ENCODE measurements around the gene SLC7A6.

The SLC7A6 gene

GRCh38 chr16:68250951-68251350, 13.4 kb upstream of the SLC7A6 start:
- H3K9ac ChIP-seq (ENCODE audit: low read length), result peak overlapping the region; percentile 35; the same call in 1 of the 2 replicates
- H3K9me3 ChIP-seq (ENCODE audit: low read length), result no peaks in the 10 kb centered on the region
- H4K20me1 ChIP-seq (ENCODE audit: insufficient read depth, low read length), result no peaks in the 10 kb centered on the region
- H3F3A ChIP-seq (ENCODE audit: insufficient read depth, low read length), result no peaks in the 10 kb centered on the region; the same call in 1 of the 2 replicates
- H3K4me1 ChIP-seq (ENCODE audit: insufficient read depth, low read length, severe bottlenecking), result peaks cover 54% of the 10 kb centered on the region
- peak overlapping the region; percentile 26 for H3K4me3 ChIP-seq (ENCODE audit: low read depth, low read length, poor library complexity, severe bottlenecking)
- TF ChIP-seq EZH2 (IDR thresholded peaks at IDR 0.05; ENCODE audit: borderline replicate concordance, low read length), result no peak
- TF ChIP-seq, protein P1, sequence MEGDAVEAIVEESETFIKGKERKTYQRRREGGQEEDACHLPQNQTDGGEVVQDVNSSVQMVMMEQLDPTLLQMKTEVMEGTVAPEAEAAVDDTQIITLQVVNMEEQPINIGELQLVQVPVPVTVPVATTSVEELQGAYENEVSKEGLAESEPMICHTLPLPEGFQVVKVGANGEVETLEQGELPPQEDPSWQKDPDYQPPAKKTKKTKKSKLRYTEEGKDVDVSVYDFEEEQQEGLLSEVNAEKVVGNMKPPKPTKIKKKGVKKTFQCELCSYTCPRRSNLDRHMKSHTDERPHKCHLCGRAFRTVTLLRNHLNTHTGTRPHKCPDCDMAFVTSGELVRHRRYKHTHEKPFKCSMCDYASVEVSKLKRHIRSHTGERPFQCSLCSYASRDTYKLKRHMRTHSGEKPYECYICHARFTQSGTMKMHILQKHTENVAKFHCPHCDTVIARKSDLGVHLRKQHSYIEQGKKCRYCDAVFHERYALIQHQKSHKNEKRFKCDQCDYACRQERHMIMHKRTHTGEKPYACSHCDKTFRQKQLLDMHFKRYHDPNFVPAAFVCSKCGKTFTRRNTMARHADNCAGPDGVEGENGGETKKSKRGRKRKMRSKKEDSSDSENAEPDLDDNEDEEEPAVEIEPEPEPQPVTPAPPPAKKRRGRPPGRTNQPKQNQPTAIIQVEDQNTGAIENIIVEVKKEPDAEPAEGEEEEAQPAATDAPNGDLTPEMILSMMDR (IDR thresholded peaks at IDR 0.05; ENCODE audit: low read length), result no peak
- H3K27ac ChIP-seq (ENCODE audit: low read depth, low read length, poor library complexity, severe bottlenecking), result peak overlapping the region; percentile 98
- H2AFZ ChIP-seq (ENCODE audit: low read length), result no peak overlapping the region
- no peaks in the 10 kb centered on the region for H3K27me3 ChIP-seq (ENCODE audit: insufficient read depth, low read length)
- H3K4me2 ChIP-seq (ENCODE audit: low read length), result peak overlapping the region; percentile 28; the same call in 1 of the 2 replicates
- H3K9me2 ChIP-seq (ENCODE audit: low read depth, low read length), result no peaks in the 10 kb centered on the region
- no peaks in the 10 kb centered on the region for H3K79me2 ChIP-seq (ENCODE audit: insufficient read depth, low read length)
- H3K36me3 ChIP-seq (ENCODE audit: insufficient read depth, low read length), result peaks cover 43% of the 10 kb centered on the region

DNA sequence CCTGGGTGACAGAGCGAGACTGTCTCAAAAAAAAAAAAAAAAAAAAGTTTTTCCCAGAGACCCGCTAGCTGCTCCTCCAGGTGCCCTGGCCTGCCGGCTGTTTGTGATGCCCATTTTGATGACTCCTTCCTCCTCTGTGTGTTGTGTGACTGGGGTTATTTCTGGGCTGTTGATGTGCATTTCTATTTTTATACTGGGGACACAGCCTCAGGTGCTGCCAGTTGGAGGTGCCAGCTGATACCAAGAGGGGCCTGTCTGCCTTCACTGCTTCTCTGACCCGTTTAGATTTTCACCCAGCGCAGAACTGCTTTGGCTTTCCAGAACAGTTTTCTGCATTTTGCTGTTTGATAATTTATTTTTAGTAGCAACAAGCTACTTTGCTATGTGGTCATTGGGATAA, 12.5 kb upstream of the SLC7A6 start:
- H3K4me3 ChIP-seq (ENCODE audit: low read depth, low read length, poor library complexity, severe bottlenecking), result no peak overlapping the region
- H3K9ac ChIP-seq (ENCODE audit: low read length), result peak overlapping the region; percentile 44; the same call in 1 of the 2 replicates
- peaks cover 52% of the 10 kb centered on the region for H3K36me3 ChIP-seq (ENCODE audit: insufficient read depth, low read length)
- H3K9me2 ChIP-seq (ENCODE audit: low read depth, low read length), result no peaks in the 10 kb centered on the region
- H2AFZ ChIP-seq (ENCODE audit: low read length), result no peak overlapping the region
- no peaks in the 10 kb centered on the region for H3K27me3 ChIP-seq (ENCODE audit: insufficient read depth, low read length)
- no peaks in the 10 kb centered on the region for H3K9me3 ChIP-seq (ENCODE audit: low read length)
- peaks cover 47% of the 10 kb centered on the region for H3K4me1 ChIP-seq (ENCODE audit: insufficient read depth, low read length, severe bottlenecking)
- peak overlapping the region; percentile 28; the same call in 1 of the 2 replicates for H3K4me2 ChIP-seq (ENCODE audit: low read length)
- no peaks in the 10 kb centered on the region for H3K79me2 ChIP-seq (ENCODE audit: insufficient read depth, low read length)
- peak overlapping the region; percentile 98 for H3K27ac ChIP-seq (ENCODE audit: low read depth, low read length, poor library complexity, severe bottlenecking)
- TF ChIP-seq, protein P1 (IDR thresholded peaks at IDR 0.05; ENCODE audit: low read length), result no peak
- no peak for TF ChIP-seq EZH2 (IDR thresholded peaks at IDR 0.05; ENCODE audit: borderline replicate concordance, low read length)
- no peaks in the 10 kb centered on the region; the same call in 1 of the 2 replicates for H3F3A ChIP-seq (ENCODE audit: insufficient read depth, low read length)
- H4K20me1 ChIP-seq (ENCODE audit: insufficient read depth, low read length), result no peaks in the 10 kb centered on the region

- Histone ChIP-seq H3K9me3 (ENCODE audit: low read length) (no peaks in the 10 kb centered on the region), H3K9ac (ENCODE audit: low read length) (peak overlapping the region; percentile 44; the same call in 1 of the 2 replicates), H3K4me3 (ENCODE audit: low read depth, low read length, poor library complexity, severe bottlenecking) (no peak overlapping the region), H2AFZ (ENCODE audit: low read length) (no peak overlapping the region), H3F3A (ENCODE audit: insufficient read depth, low read length) (no peaks in the 10 kb centered on the region; the same call in 1 of the 2 replicates), H3K36me3 (ENCODE audit: insufficient read depth, low read length) (peaks cover 53% of the 10 kb centered on the region), H4K20me1 (ENCODE audit: insufficient read depth, low read length) (no peaks in the 10 kb centered on the region), H3K4me1 (ENCODE audit: insufficient read depth, low read length, severe bottlenecking) (peaks cover 47% of the 10 kb centered on the region), H3K27me3 (ENCODE audit: insufficient read depth, low read length) (no peaks in the 10 kb centered on the region), H3K79me2 (ENCODE audit: insufficient read depth, low read length) (no peaks in the 10 kb centered on the region), H3K9me2 (ENCODE audit: low read depth, low read length) (no peaks in the 10 kb centered on the region), H3K27ac (ENCODE audit: low read depth, low read length, poor library complexity, severe bottlenecking) (peak overlapping the region; percentile 98), H3K4me2 (ENCODE audit: low read length) (peak overlapping the region; percentile 28; the same call in 1 of the 2 replicates)
- TF ChIP-seq, protein P1 (IDR thresholded peaks at IDR 0.05; ENCODE audit: low read length), result no peak
- no peak for TF ChIP-seq EZH2 (IDR thresholded peaks at IDR 0.05; ENCODE audit: borderline replicate concordance, low read length)
Observed at GRCh38 chr16:68252383-68252782, 11.9 kb upstream of the SLC7A6 start.

Data from OCI-LY1 (cell line).